Measurements from ENCODE around the gene ZFP28.

- TF ChIP-seq CTCF (IDR thresholded peaks at IDR 0.05) (no peak), POLR2A (IDR thresholded peaks at IDR 0.05; ENCODE audit: low read depth) (no peak), EP300 (IDR thresholded peaks at IDR 0.05) (no peak), POLR2AphosphoS5 (IDR thresholded peaks at IDR 0.05) (peak; percentile 61 to 87)
Measured at GRCh38 chr19:56507446-56508289, 31.1 kb upstream of the ZFP28 start, which contains the start of gene ZNF471.

Measured in esophagus muscularis mucosa (tissue), 4 donors.